BE2C (cell line): ENCODE data around the gene DENND6B. TPM values are rescaled to one million over a fixed set of nuclear protein-coding genes. Genes with fewer than 3 reads are reported as not detected.
"Not testable (repeated sequence)": the region's sequence is repeated elsewhere in the genome, so short reads cannot be mapped to it uniquely, and the experiment has no call there.

Experiments used
- DNase-seq: peaks from one replicate; pipeline ENCODE4 v3.0.0-alpha.2; 2020
- H3K27me3 ChIP-seq: fragments of 250-450 bp; sonication (Bioruptor Pico); 2 replicates; pipeline ENCODE4 v1.5.1; 2020; ENCODE audit warnings: mild to moderate bottlenecking
- H3K36me3 ChIP-seq: fragments of 250-450 bp; sonication (Bioruptor Pico); 2 replicates; pipeline ENCODE4 v1.5.1; 2020; ENCODE audit warnings: mild to moderate bottlenecking
- H3K4me1 ChIP-seq: fragments of 250-450 bp; sonication (Bioruptor Pico); 2 replicates; pipeline ENCODE4 v1.5.1; 2020
- H3K4me3 ChIP-seq: 2 replicates; pipeline ENCODE4 v1.5.1; 2011; ENCODE audit warnings: low read depth, low read length
- H3K9me3 ChIP-seq: fragments of 250-450 bp; sonication (Bioruptor Pico); 2 replicates; pipeline ENCODE4 v1.5.1; 2020
- polyA plus RNA-seq: library from polyadenylated mRNA; unstranded; fragments of >200 nt; gene quantifications from one replicate; pipeline ENCODE4 v1.2.1, GENCODE V29; 2012; ENCODE audit warnings: low read depth, missing spikeins; ENCODE audit not compliant: insufficient read length, insufficient read depth
- TF ChIP-seq, protein P1 (sequence below): IDR thresholded peaks from 2 replicates; pipeline ENCODE4 v1.5.1; 2012; ENCODE audit warnings: mild to moderate bottlenecking, low read depth, low read length

Gene DENND6B
- 7.1 TPM for polyA plus RNA-seq

- Histone ChIP-seq H3K4me1 (no peaks in the 10 kb centered on the region; the same call in 1 of the 2 replicates), H3K4me3 (peak within 1 kb of the TSS; percentile 65), H3K9me3 (no peaks in the 10 kb centered on the region), H3K36me3 (no peaks in the 10 kb centered on the region), H3K27me3 (no peaks in the 10 kb centered on the region)
- peak; percentile 86 for DNase-seq
- TF ChIP-seq, protein P1, sequence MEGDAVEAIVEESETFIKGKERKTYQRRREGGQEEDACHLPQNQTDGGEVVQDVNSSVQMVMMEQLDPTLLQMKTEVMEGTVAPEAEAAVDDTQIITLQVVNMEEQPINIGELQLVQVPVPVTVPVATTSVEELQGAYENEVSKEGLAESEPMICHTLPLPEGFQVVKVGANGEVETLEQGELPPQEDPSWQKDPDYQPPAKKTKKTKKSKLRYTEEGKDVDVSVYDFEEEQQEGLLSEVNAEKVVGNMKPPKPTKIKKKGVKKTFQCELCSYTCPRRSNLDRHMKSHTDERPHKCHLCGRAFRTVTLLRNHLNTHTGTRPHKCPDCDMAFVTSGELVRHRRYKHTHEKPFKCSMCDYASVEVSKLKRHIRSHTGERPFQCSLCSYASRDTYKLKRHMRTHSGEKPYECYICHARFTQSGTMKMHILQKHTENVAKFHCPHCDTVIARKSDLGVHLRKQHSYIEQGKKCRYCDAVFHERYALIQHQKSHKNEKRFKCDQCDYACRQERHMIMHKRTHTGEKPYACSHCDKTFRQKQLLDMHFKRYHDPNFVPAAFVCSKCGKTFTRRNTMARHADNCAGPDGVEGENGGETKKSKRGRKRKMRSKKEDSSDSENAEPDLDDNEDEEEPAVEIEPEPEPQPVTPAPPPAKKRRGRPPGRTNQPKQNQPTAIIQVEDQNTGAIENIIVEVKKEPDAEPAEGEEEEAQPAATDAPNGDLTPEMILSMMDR = no peak
These were observed at the start of gene DENND6B for GRCh38 chr22:50326956-50327710. DENND6B (minus strand) TSS chr22:50327012; CDS start chr22:50326988, 24 bp downstream.

- DNase-seq = no peak
- Histone ChIP-seq H3K4me3 (no peak overlapping the region), H3K27me3 (no peaks in the 10 kb centered on the region), H3K9me3 (no peaks in the 10 kb centered on the region), H3K36me3 (peaks cover 37% of the 10 kb centered on the region), H3K4me1 (no peaks in the 10 kb centered on the region)
- TF ChIP-seq, protein P1 = no peak
These were observed 49.4 kb upstream of the DENND6B start for GRCh38 chr22:50376085-50376651.

DNA sequence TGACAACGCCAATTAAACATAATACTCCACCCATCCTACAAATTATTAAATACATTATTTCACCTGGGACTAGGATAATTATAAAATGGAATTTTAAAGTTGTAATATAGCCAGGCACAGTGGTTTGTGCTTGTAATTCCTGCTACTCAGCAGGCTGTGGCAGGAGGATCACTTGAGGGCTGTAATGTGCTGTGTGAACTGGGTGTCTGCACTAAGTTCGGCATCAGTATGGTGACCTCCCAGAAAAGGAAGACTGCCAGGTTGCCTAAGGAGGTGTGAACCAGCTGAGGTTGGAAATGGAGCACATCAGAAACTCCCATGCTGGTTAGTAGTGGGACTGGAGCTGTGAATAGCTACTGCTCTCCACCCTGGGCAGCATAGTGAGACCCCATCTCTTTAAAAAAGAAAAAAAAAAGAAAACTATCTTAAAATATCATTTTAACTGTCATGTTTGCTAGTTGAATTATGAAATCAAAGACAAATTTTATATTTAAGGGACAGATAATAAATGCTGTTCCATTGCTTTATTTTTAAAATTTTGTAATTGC is 44.4 kb upstream of the DENND6B start:
- Histone ChIP-seq H3K4me3 (no peak overlapping the region), H3K9me3 (no peaks in the 10 kb centered on the region), H3K36me3 (peaks cover 20% of the 10 kb centered on the region), H3K4me1 (no peaks in the 10 kb centered on the region), H3K27me3 (no peaks in the 10 kb centered on the region)
- no peak for DNase-seq
- TF ChIP-seq, protein P1 = no peak

- no peak for DNase-seq
- H3K9me3 ChIP-seq = no peaks in the 10 kb centered on the region
- H3K27me3 ChIP-seq = no peaks in the 10 kb centered on the region
- H3K4me3 ChIP-seq = no peak overlapping the region
- TF ChIP-seq, protein P1 = no peak
- H3K36me3 ChIP-seq = peaks cover 8% of the 10 kb centered on the region
- no peaks in the 10 kb centered on the region for H3K4me1 ChIP-seq
These were observed 41.1 kb upstream of the DENND6B start for GRCh38 chr22:50367778-50368500.

- not testable (repeated sequence) for H3K4me3 ChIP-seq, H3K9me3 ChIP-seq, H3K4me1 ChIP-seq, DNase-seq, H3K27me3 ChIP-seq
- H3K36me3 ChIP-seq = peaks cover 11% of the 10 kb centered on the region; the same call in 1 of the 2 replicates
These were observed 37.0 kb upstream of the DENND6B start for GRCh38 chr22:50363803-50364194.

DNA sequence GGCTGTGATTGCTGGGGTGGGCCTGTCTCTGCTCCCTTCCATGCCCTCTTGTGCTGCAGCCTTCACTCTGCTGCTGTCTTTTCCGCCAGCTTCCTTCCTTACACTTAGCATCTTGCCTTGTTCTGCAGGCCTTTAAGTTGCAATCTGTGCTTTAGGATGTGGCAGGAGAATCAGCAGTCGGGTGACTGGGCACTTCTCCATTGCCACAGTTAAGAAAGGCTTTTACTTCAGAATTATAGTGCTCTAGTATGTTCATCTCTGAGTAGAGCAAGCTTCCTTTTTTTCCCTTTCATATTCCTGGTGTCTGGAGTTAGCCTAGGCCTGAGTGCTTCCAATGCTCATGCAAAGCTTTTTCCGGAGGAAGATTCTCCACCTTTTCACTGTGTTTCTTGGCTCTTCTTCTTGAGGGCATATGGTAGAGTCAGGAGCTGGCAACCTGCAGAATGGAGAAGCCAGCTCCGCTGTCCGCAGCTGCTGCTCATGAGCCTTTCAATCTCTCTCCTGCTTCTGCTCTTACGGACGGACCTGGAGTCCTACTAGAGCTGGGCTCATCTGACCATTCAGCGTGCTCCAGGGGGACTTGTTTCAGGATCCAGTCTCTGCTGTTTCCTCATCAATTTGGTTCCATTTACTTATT is 36.5 kb upstream of the DENND6B start:
- Histone ChIP-seq H3K4me3 (no peak overlapping the region), H3K36me3 (peaks cover 11% of the 10 kb centered on the region; the same call in 1 of the 2 replicates), H3K4me1 (no peaks in the 10 kb centered on the region), H3K27me3 (no peaks in the 10 kb centered on the region), H3K9me3 (no peaks in the 10 kb centered on the region)
- no peak for DNase-seq
- TF ChIP-seq, protein P1 = no peak
